Stimulated activated CD4-positive, alpha-beta T cell treated with anti-CD3 and anti-CD28 coated beads, Interleukin-15, amount 100 ng/mL, for 24 hours (primary cell): Measurements from ENCODE around the gene CARNS1.
"Not testable (repeated sequence)": the region's sequence is repeated elsewhere in the genome, so short reads cannot be mapped to it uniquely, and the experiment has no call there.

Source experiments
- DNase-seq: peaks from one replicate; pipeline ENCODE4 v3.0.0-alpha.2; 2020

Gene CARNS1

GRCh38 chr11:67445515-67445914 is 30.0 kb downstream of the CARNS1 start:
- DNase-seq, result no peak

GRCh38 chr11:67448220-67448609 is 32.7 kb downstream of the CARNS1 start:
- no peak for DNase-seq

- DNase-seq, result no peak
Measured at GRCh38 chr11:67449116-67449844, 33.8 kb downstream of the CARNS1 start.

GRCh38 chr11:67450796-67451657 is 35.5 kb downstream of the CARNS1 start:
- DNase-seq, result no peak

GRCh38 chr11:67451658-67451976 is 36.1 kb downstream of the CARNS1 start:
- DNase-seq, result no peak

- DNase-seq, result no peak
Measured at GRCh38 chr11:67452141-67452952, 36.9 kb downstream of the CARNS1 start, which contains the start of gene GPR152. Gene GPR152, minus strand, starts transcription at chr11:67452729. Its CDS starts 5 bp downstream, at chr11:67452724.

- no peak for DNase-seq
Measured at GRCh38 chr11:67453816-67454732, 38.6 kb downstream of the CARNS1 start.

- DNase-seq, result no peak
Measured at GRCh38 chr11:67455054-67455453, 39.6 kb downstream of the CARNS1 start, which contains the start of gene CABP4. Gene CABP4, plus strand, starts transcription at chr11:67455354. Its CDS starts 70 bp downstream, at chr11:67455424.

GRCh38 chr11:67456068-67456705 is 40.7 kb downstream of the CARNS1 start:
- DNase-seq, result no peak

GRCh38 chr11:67457453-67457852 is 42.0 kb downstream of the CARNS1 start:
- no peak for DNase-seq

- DNase-seq, result no peak
Measured at GRCh38 chr11:67458266-67458665, 42.8 kb downstream of the CARNS1 start.

- no peak for DNase-seq
Measured at GRCh38 chr11:67463186-67463585, 47.7 kb downstream of the CARNS1 start.

GRCh38 chr11:67463680-67464410 is 48.4 kb downstream of the CARNS1 start:
- DNase-seq, result no peak

- peak; percentile 94 for DNase-seq
Measured at GRCh38 chr11:67464411-67465188, 49.1 kb downstream of the CARNS1 start.

GRCh38 chr11:67465189-67465510 is 49.7 kb downstream of the CARNS1 start:
- no peak for DNase-seq

- DNase-seq, result not testable (repeated sequence)
Measured at GRCh38 chr11:67465530-67465929, 50.1 kb downstream of the CARNS1 start.

GRCh38 chr11:67466367-67466766 is 50.9 kb downstream of the CARNS1 start:
- DNase-seq, result no peak

- DNase-seq, result no peak
Measured at GRCh38 chr11:67466962-67467771, 51.7 kb downstream of the CARNS1 start.

GRCh38 chr11:67468056-67468455 is 52.6 kb downstream of the CARNS1 start:
- peak; percentile 55 for DNase-seq
